Neuronal stem cell (in vitro differentiated cells): Measurements from ENCODE around the gene PPP1R27.

Experiments used
- DNase-seq: peaks from one replicate; pipeline ENCODE4 v3.0.0-alpha.2; 2013; ENCODE audit warnings: low spot score
- H2AFZ ChIP-seq: one replicate; pipeline ENCODE4 v1.6.1; 2013; ENCODE audit warnings: mild to moderate bottlenecking, low read length, inconsistent platforms
- H2AK5ac ChIP-seq: 2 replicates; pipeline ENCODE4 v1.6.1; 2013; ENCODE audit warnings: low read depth, mild to moderate bottlenecking, inconsistent platforms, low read length, moderate library complexity, mixed read lengths
- H2BK120ac ChIP-seq: 2 replicates; pipeline ENCODE4 v1.6.1; 2013; ENCODE audit warnings: low read depth, mild to moderate bottlenecking, inconsistent platforms, low read length, moderate library complexity, mixed read lengths
- H2BK12ac ChIP-seq: one replicate; pipeline ENCODE4 v1.6.1; 2013; ENCODE audit warnings: low read length, inconsistent platforms
- H2BK15ac ChIP-seq: 2 replicates; pipeline ENCODE4 v1.6.1; 2013; ENCODE audit warnings: mild to moderate bottlenecking, low read length, inconsistent platforms, mixed read lengths
- H2BK5ac ChIP-seq: one replicate; pipeline ENCODE4 v1.6.1; 2013; ENCODE audit warnings: inconsistent platforms, mild to moderate bottlenecking, low read length, moderate library complexity
- H3K14ac ChIP-seq: one replicate; pipeline ENCODE4 v1.6.1; 2013; ENCODE audit warnings: low read length, inconsistent platforms
- H3K18ac ChIP-seq: 2 replicates; pipeline ENCODE4 v1.6.1; 2013; ENCODE audit warnings: low read length, inconsistent platforms
- H3K23ac ChIP-seq: 2 replicates; pipeline ENCODE4 v1.6.1; 2013; ENCODE audit warnings: low read depth, mild to moderate bottlenecking, mixed read lengths, low read length, inconsistent platforms; ENCODE audit not compliant: poor library complexity
- H3K27ac ChIP-seq: replicated peaks from 3 replicates; pipeline ENCODE4 v1.5.1; 2013; ENCODE audit warnings: low read length, inconsistent platforms
- H3K27me3 ChIP-seq, 3 experiments: 2 replicates each; pipeline ENCODE4 v1.6.1; 2013; ENCODE audit warnings: low read length in 3 of 3, mild to moderate bottlenecking in 2 of 3, inconsistent platforms in 1 of 3, low read depth in 1 of 3, mixed read lengths in 1 of 3, moderate library complexity in 1 of 3; ENCODE audit not compliant: control insufficient read depth in 3 of 3, insufficient read depth in 3 of 3
- H3K36me3 ChIP-seq, 2 donors: replicated peaks in 1 of 2; 2 replicates each; pipeline ENCODE4 v1.6.1; 2013; ENCODE audit warnings: low read length in 2 of 2; ENCODE audit not compliant: control insufficient read depth in 2 of 2, insufficient read depth in 2 of 2
- H3K4ac ChIP-seq: 2 replicates; pipeline ENCODE4 v1.6.1; 2013; ENCODE audit warnings: inconsistent platforms, mild to moderate bottlenecking, low read length, moderate library complexity
- H3K4me1 ChIP-seq, 2 donors: 1 replicate in 1 of 2; 2 replicates in 1 of 2; pipeline ENCODE4 v1.6.1; 2013; ENCODE audit warnings: low read length in 2 of 2, low read depth in 1 of 2; ENCODE audit not compliant: control insufficient read depth in 2 of 2, insufficient read depth in 1 of 2
- H3K4me2 ChIP-seq: one replicate; pipeline ENCODE4 v1.6.1; 2013; ENCODE audit warnings: mild to moderate bottlenecking, low read length, inconsistent platforms; ENCODE audit not compliant: insufficient read depth, poor library complexity, severe bottlenecking
- H3K4me3 ChIP-seq, 2 donors: 2 replicates each; pipeline ENCODE4 v1.5.1; 2013; ENCODE audit warnings: low read length in 2 of 2, mild to moderate bottlenecking in 2 of 2, inconsistent platforms in 1 of 2, moderate library complexity in 1 of 2
- H3K79me1 ChIP-seq: one replicate; pipeline ENCODE4 v1.6.1; 2013; ENCODE audit warnings: low read depth, mild to moderate bottlenecking, inconsistent platforms, low read length, moderate library complexity
- H3K9ac ChIP-seq: one replicate; pipeline ENCODE4 v1.6.1; 2013; ENCODE audit warnings: mild to moderate bottlenecking, low read depth, low read length, inconsistent platforms; ENCODE audit not compliant: poor library complexity
- H3K9me3 ChIP-seq, 2 donors: replicated peaks in 1 of 2; 2 replicates each; pipeline versions ENCODE3 to v1.6.1; 2013; ENCODE audit warnings: low read length in 2 of 2, mild to moderate bottlenecking in 2 of 2, inconsistent platforms in 1 of 2, low read depth in 1 of 2, mixed read lengths in 1 of 2, moderate library complexity in 1 of 2; ENCODE audit not compliant: control insufficient read depth in 2 of 2, insufficient read depth in 1 of 2
- H4K8ac ChIP-seq: one replicate; pipeline ENCODE4 v1.6.1; 2013; ENCODE audit warnings: low read depth, mild to moderate bottlenecking, inconsistent platforms, low read length, moderate library complexity
- H4K91ac ChIP-seq: one replicate; pipeline ENCODE4 v1.6.1; 2013; ENCODE audit warnings: low read length, low read depth, mild to moderate bottlenecking, inconsistent platforms; ENCODE audit not compliant: poor library complexity
- WGBS, 2 donors: extraction: QIAGEN DNeasy Blood & Tissue Kit; methylation state at CpG; one replicate each; pipeline ENCODE4 v1.1.7; 2013; ENCODE audit warnings: missing lambda C conversion rate in 2 of 2, mixed read lengths in 1 of 2; ENCODE audit not compliant: insufficient read length in 2 of 2, insufficient replicate concordance in 1 of 2; ENCODE audit errors: extremely low coverage in 2 of 2; 5-methylcytosine and 5-hydroxymethylcytosine counted together

Gene PPP1R27

GRCh38 chr17:81821147-81821546, 13.7 kb downstream of the PPP1R27 start:
- H2BK12ac ChIP-seq = no peak overlapping the region
- H3K9ac ChIP-seq = no peak overlapping the region
- peak overlapping the region; percentile 24 for H2BK5ac ChIP-seq
- peaks cover 0 to 8% of the 10 kb centered on the region in 2 donors for H3K4me1 ChIP-seq
- no peak overlapping the region for H4K91ac ChIP-seq
- H3K4me2 ChIP-seq = no peak overlapping the region
- H3K27me3 ChIP-seq = no peaks in the 10 kb centered on the region
- H3K18ac ChIP-seq = no peak overlapping the region
- peaks cover 7% of the 10 kb centered on the region for H3K79me1 ChIP-seq
- H2AK5ac ChIP-seq = peak overlapping the region; percentile 70
- no peaks in the 10 kb centered on the region for H3K9me3 ChIP-seq
- no peak overlapping the region for H3K27ac ChIP-seq
- no peak overlapping the region for H3K4me3 ChIP-seq
- no peak overlapping the region for H2AFZ ChIP-seq
- H3K23ac ChIP-seq = peak overlapping the region; percentile 73
- no peak overlapping the region for H2BK15ac ChIP-seq
- no peak overlapping the region for H3K14ac ChIP-seq
- H4K8ac ChIP-seq = peak overlapping the region; percentile 65
- DNase-seq = no peak
- H2BK120ac ChIP-seq = no peak overlapping the region
- no CpG with 5 or more reads among the region's 8 CpGs for WGBS, 2 donors
- H3K4ac ChIP-seq = no peak overlapping the region
- peaks cover 3 to 28% of the 10 kb centered on the region in 2 donors for H3K36me3 ChIP-seq

- H3K79me1 ChIP-seq = no peaks in the 10 kb centered on the region
- H3K27me3 ChIP-seq = peaks cover 0 to 4% (median 0%) of the 10 kb centered on the region in 3 experiments
- no peak overlapping the region for H2BK15ac ChIP-seq
- no peak overlapping the region for H3K4me2 ChIP-seq
- WGBS, 2 donors = no CpG with 5 or more reads among the region's 13 CpGs
- H2BK5ac ChIP-seq = no peak overlapping the region
- H3K9me3 ChIP-seq = no peaks in the 10 kb centered on the region
- H3K36me3 ChIP-seq = peaks cover 3 to 27% of the 10 kb centered on the region in 2 donors
- H3K27ac ChIP-seq = no peak overlapping the region
- no peak overlapping the region for H4K8ac ChIP-seq
- no peak overlapping the region for H2BK12ac ChIP-seq
- no peak overlapping the region for H3K4ac ChIP-seq
- no peak overlapping the region for H3K9ac ChIP-seq
- H3K18ac ChIP-seq = peak overlapping the region; percentile 81
- H3K4me3 ChIP-seq = no peak overlapping the region
- H3K4me1 ChIP-seq = peaks cover 3 to 8% of the 10 kb centered on the region in 2 donors
- H2AK5ac ChIP-seq = peak overlapping the region; percentile 22
- H3K23ac ChIP-seq = peak overlapping the region; percentile 25
- no peak for DNase-seq
- no peak overlapping the region for H3K14ac ChIP-seq
- no peak overlapping the region for H4K91ac ChIP-seq
- no peak overlapping the region for H2AFZ ChIP-seq
- no peak overlapping the region for H2BK120ac ChIP-seq
Measured at GRCh38 chr17:81819708-81820107, 15.1 kb downstream of the PPP1R27 start.

GRCh38 chr17:81817758-81818147, 17.1 kb downstream of the PPP1R27 start:
- Histone ChIP-seq H2BK5ac (no peak overlapping the region), H2BK120ac (no peak overlapping the region), H3K27me3 (peaks cover 0 to 4% (median 0%) of the 10 kb centered on the region in 3 experiments), H2BK15ac (no peak overlapping the region), H3K4me2 (no peak overlapping the region), H3K9ac (no peak overlapping the region), H3K4me3 (no peak overlapping the region), H3K4ac (peak overlapping the region; percentile 84), H3K23ac (peak overlapping the region; percentile 55), H3K14ac (peak overlapping the region; percentile 71), H3K9me3 (no peaks in the 10 kb centered on the region), H2BK12ac (no peak overlapping the region), H2AFZ (peak overlapping the region; percentile 54), H4K91ac (peak overlapping the region; percentile 72), H2AK5ac (no peak overlapping the region), H3K27ac (no peak overlapping the region), H3K36me3 (peaks cover 3 to 10% of the 10 kb centered on the region in 2 donors), H3K4me1 (peaks cover 3 to 8% of the 10 kb centered on the region in 2 donors), H3K79me1 (peaks cover 2% of the 10 kb centered on the region), H3K18ac (no peak overlapping the region), H4K8ac (no peak overlapping the region)
- no peak for DNase-seq
- no CpG with 5 or more reads among the region's 7 CpGs for WGBS, 2 donors

- Histone ChIP-seq H3K4ac (no peak overlapping the region), H4K8ac (no peak overlapping the region), H2BK5ac (no peak overlapping the region), H3K4me2 (no peak overlapping the region), H3K9ac (no peak overlapping the region), H2BK120ac (no peak overlapping the region), H3K36me3 (no peaks in the 10 kb centered on the region), H2AFZ (no peak overlapping the region), H3K4me3 (no peak overlapping the region), H3K79me1 (peaks cover 2% of the 10 kb centered on the region), H2BK12ac (no peak overlapping the region), H3K14ac (no peak overlapping the region), H2BK15ac (peak overlapping the region; percentile 89), H3K27ac (no peak overlapping the region), H3K27me3 (peaks cover 0 to 11% (median 0%) of the 10 kb centered on the region in 3 experiments), H3K23ac (no peak overlapping the region), H4K91ac (no peak overlapping the region), H3K4me1 (peaks cover 3 to 8% of the 10 kb centered on the region in 2 donors), H2AK5ac (peak overlapping the region; percentile 20), H3K9me3 (no peaks in the 10 kb centered on the region), H3K18ac (no peak overlapping the region)
- WGBS, 2 donors = no CpG with 5 or more reads among the region's 2 CpGs
- DNase-seq = no peak
Measured at GRCh38 chr17:81815646-81815986, 19.2 kb downstream of the PPP1R27 start.
